HFFc6 (cell line): ENCODE data around the gene CAMKK1. TPM values are rescaled to one million over a fixed set of nuclear protein-coding genes. Genes with fewer than 3 reads are reported as not detected.

Experiments
- DNase-seq: peaks from one replicate; pipeline ENCODE4 v3.0.0-alpha.2; 2018
- H3K27ac Mint-ChIP-seq: 2 replicates; pipeline ENCODE4 v1.8.0; 2020; ENCODE audit warnings: mild to moderate bottlenecking, mixed read lengths
- H3K27me3 Mint-ChIP-seq: 2 replicates; pipeline ENCODE4 v1.8.0; 2021; ENCODE audit warnings: mild to moderate bottlenecking, moderate library complexity, mixed read lengths; ENCODE audit not compliant: insufficient read depth
- H3K36me3 Mint-ChIP-seq: 2 replicates; pipeline ENCODE4 v1.8.0; 2021; ENCODE audit warnings: low read depth, mixed read lengths
- H3K4me1 Mint-ChIP-seq: 2 replicates; pipeline ENCODE4 v1.8.0; 2020; ENCODE audit warnings: low read depth, mixed read lengths
- H3K4me3 Mint-ChIP-seq: 2 replicates; pipeline ENCODE4 v1.8.0; 2020; ENCODE audit warnings: mild to moderate bottlenecking, moderate library complexity, mixed read lengths
- H3K9me3 Mint-ChIP-seq: 2 replicates; pipeline ENCODE4 v1.8.0; 2020; ENCODE audit warnings: mild to moderate bottlenecking, mixed read lengths
- CTCF ChIP-seq: fragments of 200-600 bp; sonication (generic); IDR thresholded peaks from 2 replicates; pipeline ENCODE4 v1.5.0; 2021; ENCODE audit warnings: antibody characterized with exemption, mild to moderate bottlenecking
- total RNA-seq, 6 experiments: library from RNA; stranded (reverse); fragmentation: NEBNext Ultra II Directional; extraction: Animal tissue kit (Norgen Biotek cat#: 25700); gene quantifications; 2 replicates in 1 of 6; 3 replicates in 5 of 6; pipeline ENCODE4 v1.2.3, GENCODE V29; 2021

CAMKK1 gene
- total RNA-seq, 6 experiments from 2014 or later, result 5.4 to 6.9 (median 6.0) TPM

DNA sequence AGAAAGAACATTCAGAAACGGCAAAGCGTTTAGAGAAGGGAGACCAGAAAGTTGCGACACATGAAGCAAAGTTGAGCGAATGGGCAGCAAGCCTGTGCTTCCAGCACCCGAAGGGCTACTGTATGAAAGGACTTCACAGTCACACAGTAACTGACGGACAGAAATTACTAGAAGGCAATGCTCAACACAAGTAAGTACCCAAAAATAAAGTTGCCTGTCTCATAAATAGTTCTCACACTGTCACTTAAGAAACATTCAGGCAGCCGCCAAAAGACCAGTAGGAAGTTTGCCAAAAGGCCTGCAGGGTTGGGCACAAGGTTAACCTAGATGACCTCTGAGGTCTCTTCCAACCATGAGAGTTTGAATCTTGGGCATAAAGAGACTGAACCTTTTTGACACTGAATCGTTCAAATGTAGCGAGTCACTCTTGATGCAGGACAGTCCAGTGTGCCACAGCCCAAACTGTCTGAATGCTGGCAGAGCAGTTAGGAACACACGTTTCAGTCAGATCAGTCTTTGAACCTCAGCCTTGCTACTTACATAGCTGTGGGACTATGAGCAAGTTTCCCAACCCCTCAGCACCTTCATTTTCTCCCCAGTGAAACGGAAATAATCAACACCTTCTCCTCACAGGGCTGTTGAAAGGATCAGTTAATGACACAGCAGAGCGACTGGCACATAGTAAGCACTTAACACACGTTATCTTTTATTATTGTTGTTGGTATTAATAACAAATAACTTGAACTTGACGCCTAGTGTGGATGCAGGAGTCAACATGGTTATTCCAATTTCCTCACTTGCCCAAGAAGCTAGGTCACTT lies 57.2 kb downstream of the CAMKK1 start:
- DNase-seq, result no peak
- peaks cover 13% of the 10 kb centered on the region for H3K36me3 Mint-ChIP-seq

GRCh38 chr17:3834811-3835210 lies 58.0 kb downstream of the CAMKK1 start:
- H3K9me3 Mint-ChIP-seq, result no peaks in the 10 kb centered on the region
- H3K27me3 Mint-ChIP-seq, result no peaks in the 10 kb centered on the region
- TF ChIP-seq CTCF, result no peak
- H3K4me1 Mint-ChIP-seq, result peaks cover 12% of the 10 kb centered on the region
- no peak overlapping the region for H3K4me3 Mint-ChIP-seq
- DNase-seq, result no peak
- no peak overlapping the region for H3K27ac Mint-ChIP-seq
- peaks cover 10% of the 10 kb centered on the region for H3K36me3 Mint-ChIP-seq

More for the DNA sequence above, 57.2 kb downstream of the CAMKK1 start:
- Mint-ChIP-seq H3K4me3 (no peak overlapping the region), H3K9me3 (no peaks in the 10 kb centered on the region), H3K27me3 (no peaks in the 10 kb centered on the region), H3K27ac (no peak overlapping the region), H3K4me1 (peaks cover 12% of the 10 kb centered on the region)
- TF ChIP-seq CTCF, result no peak

GRCh38 chr17:3828852-3829232 lies 64.0 kb downstream of the CAMKK1 start:
- no peaks in the 10 kb centered on the region for H3K9me3 Mint-ChIP-seq
- no peak for DNase-seq
- H3K4me3 Mint-ChIP-seq, result no peak overlapping the region
- H3K4me1 Mint-ChIP-seq, result peaks cover 22% of the 10 kb centered on the region
- TF ChIP-seq CTCF, result no peak
- no peaks in the 10 kb centered on the region for H3K27me3 Mint-ChIP-seq
- H3K36me3 Mint-ChIP-seq, result peaks cover 38% of the 10 kb centered on the region
- no peak overlapping the region for H3K27ac Mint-ChIP-seq

DNA sequence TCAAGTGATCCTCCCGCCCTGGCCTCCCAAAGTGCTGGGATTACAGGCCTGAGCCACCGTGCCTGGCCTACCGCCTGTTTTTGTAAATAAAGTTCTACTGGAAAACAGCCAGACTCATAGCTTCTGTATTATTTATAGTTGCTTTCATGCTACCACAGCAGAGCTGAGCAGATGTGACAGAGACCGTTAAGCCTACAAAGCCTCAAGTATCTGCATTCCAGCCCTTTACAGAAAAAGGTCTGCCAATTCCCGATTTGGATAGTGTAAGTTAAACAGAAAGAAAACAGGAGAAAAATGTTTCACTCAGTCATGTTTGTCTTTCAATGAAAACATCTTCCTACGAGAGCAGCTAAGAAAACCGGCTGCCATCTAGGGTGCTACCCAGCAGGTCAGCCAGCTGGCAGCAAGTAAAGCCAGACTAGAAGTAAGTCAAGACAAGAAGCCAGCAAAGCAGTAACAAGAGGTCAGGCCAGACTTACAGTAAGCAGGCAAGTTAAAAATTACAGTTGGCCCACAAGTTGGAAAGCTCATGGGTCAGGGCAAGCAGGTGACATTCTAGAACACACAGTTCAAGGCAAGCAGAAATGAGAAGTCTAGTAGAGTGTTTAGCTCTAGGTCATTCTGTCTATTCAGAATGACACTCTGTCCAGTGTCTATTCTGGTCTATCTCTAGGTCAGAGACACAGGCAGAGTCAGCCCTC lies 64.6 kb downstream of the CAMKK1 start:
- peak overlapping the region; percentile 70 for H3K27ac Mint-ChIP-seq
- no peaks in the 10 kb centered on the region for H3K27me3 Mint-ChIP-seq
- no peak for TF ChIP-seq CTCF
- H3K9me3 Mint-ChIP-seq, result no peaks in the 10 kb centered on the region
- no peak overlapping the region for H3K4me3 Mint-ChIP-seq
- H3K4me1 Mint-ChIP-seq, result peaks cover 22% of the 10 kb centered on the region
- H3K36me3 Mint-ChIP-seq, result peaks cover 41% of the 10 kb centered on the region
- peak; percentile 21 for DNase-seq

GRCh38 chr17:3827124-3827773 lies 65.6 kb downstream of the CAMKK1 start:
- Mint-ChIP-seq H3K4me1 (peaks cover 22% of the 10 kb centered on the region), H3K27me3 (no peaks in the 10 kb centered on the region), H3K4me3 (no peak overlapping the region), H3K9me3 (no peaks in the 10 kb centered on the region), H3K27ac (peak overlapping the region; percentile 69), H3K36me3 (peaks cover 43% of the 10 kb centered on the region)
- TF ChIP-seq CTCF, result peak; percentile 85
- DNase-seq, result peak; percentile 59
